ENCODE data around the gene INPP5A. TPM values are rescaled to one million over a fixed set of nuclear protein-coding genes. Genes with fewer than 3 reads are reported as not detected.
"Not testable (repeated sequence)": the region's sequence is repeated elsewhere in the genome, so short reads cannot be mapped to it uniquely, and the experiment has no call there.

The INPP5A gene
- total and polyA plus RNA-seq, 4 donors, result 37.7 to 112 (median 54.9) TPM

GRCh38 chr10:132669208-132669861 lies 131.7 kb downstream of the INPP5A start:
- Histone ChIP-seq H3K4me1 (ENCODE audit: control insufficient read depth in 1 of 2, insufficient read depth in 2 of 2, low read length in 2 of 2) (no peaks in the 10 kb centered on the region), H3K27ac (ENCODE audit: low read depth in 1 of 2, low read length in 2 of 2) (no peak overlapping the region), H3K4me3 (ENCODE audit: low read length in 2 of 2) (no peak overlapping the region), H3K9me3 (ENCODE audit: control insufficient read depth, low read length) (no peaks in the 10 kb centered on the region), H3K27me3 (ENCODE audit: control insufficient read depth in 1 of 2, insufficient read depth in 2 of 2, low read length in 1 of 2) (no peaks in the 10 kb centered on the region), H3K36me3 (ENCODE audit: control insufficient read depth in 1 of 2, insufficient read depth in 2 of 2, low read length in 1 of 2) (no peaks in the 10 kb centered on the region)
- intact Hi-C loops (cut with DNase I), result no loop called here
- 90 to 92% methylated on average over 23 of the region's 23 CpGs for WGBS, 2 donors
- ATAC-seq (ENCODE audit: low FRiP score) (no peak), DNase-seq (peak in 1 of 2 donors; percentile 72)

- 90 to 91% methylated on average over 12 of the region's 12 CpGs for WGBS, 2 donors
- intact Hi-C loops (cut with DNase I), result no loop called here
- Histone ChIP-seq H3K4me1 (ENCODE audit: control insufficient read depth in 1 of 2, insufficient read depth in 2 of 2, low read length in 2 of 2) (no peaks in the 10 kb centered on the region), H3K9me3 (ENCODE audit: control insufficient read depth, low read length) (no peaks in the 10 kb centered on the region), H3K36me3 (ENCODE audit: control insufficient read depth in 1 of 2, insufficient read depth in 2 of 2, low read length in 1 of 2) (no peaks in the 10 kb centered on the region), H3K27ac (ENCODE audit: low read depth in 1 of 2, low read length in 2 of 2) (no peak overlapping the region), H3K27me3 (ENCODE audit: control insufficient read depth in 1 of 2, insufficient read depth in 2 of 2, low read length in 1 of 2) (no peaks in the 10 kb centered on the region), H3K4me3 (ENCODE audit: low read length in 2 of 2) (no peak overlapping the region)
- DNase-seq (peak in 1 of 2 donors; percentile 40), ATAC-seq (ENCODE audit: low FRiP score) (no peak)
Measured at GRCh38 chr10:132670546-132671227, 133.1 kb downstream of the INPP5A start.

DNA sequence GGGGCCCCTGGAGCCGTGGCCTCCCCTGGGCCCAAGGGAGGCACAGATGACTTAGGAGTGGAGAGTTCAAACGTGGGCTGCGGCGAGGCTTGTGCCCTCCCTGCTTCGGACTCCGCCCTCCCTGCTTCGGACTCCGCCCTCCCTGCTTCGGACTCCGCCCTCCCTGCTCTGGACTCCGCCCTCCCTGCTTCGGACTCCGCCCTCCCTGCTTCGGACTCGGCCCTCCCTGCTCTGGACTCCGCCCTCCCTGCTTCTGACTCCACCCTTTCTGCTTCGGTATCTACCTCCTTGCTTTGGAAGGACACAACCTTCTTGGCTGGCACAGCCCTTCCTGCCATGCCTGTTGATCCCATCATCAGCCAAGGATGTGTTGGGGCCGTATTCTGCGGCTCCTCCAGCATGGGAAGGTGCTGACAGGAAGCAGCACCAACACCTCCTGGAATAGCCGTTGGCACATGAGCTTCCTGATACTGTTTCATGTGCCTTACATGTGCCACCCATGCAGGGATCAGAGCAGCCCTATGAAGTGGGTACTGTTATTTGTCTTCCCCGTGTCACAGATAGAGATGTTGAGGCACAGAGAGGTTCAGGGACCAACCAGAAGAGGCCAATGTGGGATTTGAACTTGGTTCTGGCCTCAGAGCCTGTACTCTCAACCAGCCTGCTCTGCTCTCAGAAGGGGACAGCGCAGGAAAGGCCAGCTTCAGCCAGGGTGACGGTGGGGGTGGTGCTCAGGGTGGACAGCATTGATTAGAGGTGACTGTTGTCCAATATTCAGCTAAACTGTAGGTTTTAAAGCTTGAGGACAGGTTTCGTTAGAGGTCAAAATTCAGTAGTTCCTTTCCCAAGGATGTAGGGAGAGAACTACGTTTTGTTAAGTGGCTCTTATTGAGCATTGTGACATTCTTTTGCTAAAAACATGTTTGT lies 133.9 kb downstream of the INPP5A start:
- Histone ChIP-seq H3K4me3 (ENCODE audit: low read length in 2 of 2) (no peak overlapping the region), H3K27me3 (ENCODE audit: control insufficient read depth in 1 of 2, insufficient read depth in 2 of 2, low read length in 1 of 2) (no peaks in the 10 kb centered on the region), H3K27ac (ENCODE audit: low read depth in 1 of 2, low read length in 2 of 2) (no peak overlapping the region), H3K36me3 (ENCODE audit: control insufficient read depth in 1 of 2, insufficient read depth in 2 of 2, low read length in 1 of 2) (no peaks in the 10 kb centered on the region), H3K9me3 (ENCODE audit: control insufficient read depth, low read length) (no peaks in the 10 kb centered on the region), H3K4me1 (ENCODE audit: control insufficient read depth in 1 of 2, insufficient read depth in 2 of 2, low read length in 2 of 2) (no peaks in the 10 kb centered on the region)
- intact Hi-C loops (cut with DNase I), result no loop called here
- ATAC-seq (ENCODE audit: low FRiP score) (no peak), DNase-seq (peak in 1 of 2 donors; percentile 69)
- WGBS, 2 donors, result 92 to 96% methylated on average over 21 to 25 of the region's 25 CpGs

GRCh38 chr10:132673746-132674145 lies 136.2 kb downstream of the INPP5A start:
- H3K4me3 ChIP-seq (ENCODE audit: low read length in 2 of 2); H3K4me1 ChIP-seq (ENCODE audit: control insufficient read depth in 1 of 2, insufficient read depth in 2 of 2, low read length in 2 of 2); intact Hi-C loops (cut with DNase I); ATAC-seq (ENCODE audit: low FRiP score); H3K27ac ChIP-seq (ENCODE audit: low read depth in 1 of 2, low read length in 2 of 2); H3K27me3 ChIP-seq (ENCODE audit: control insufficient read depth in 1 of 2, insufficient read depth in 2 of 2, low read length in 1 of 2); H3K9me3 ChIP-seq (ENCODE audit: control insufficient read depth, low read length); H3K36me3 ChIP-seq (ENCODE audit: control insufficient read depth in 1 of 2, insufficient read depth in 2 of 2, low read length in 1 of 2): not testable (repeated sequence)
- DNase-seq, result peak in 1 of 2 donors; percentile 24
- 98% methylated on average over 4 of the region's 4 CpGs for WGBS, 2 donors

DNA sequence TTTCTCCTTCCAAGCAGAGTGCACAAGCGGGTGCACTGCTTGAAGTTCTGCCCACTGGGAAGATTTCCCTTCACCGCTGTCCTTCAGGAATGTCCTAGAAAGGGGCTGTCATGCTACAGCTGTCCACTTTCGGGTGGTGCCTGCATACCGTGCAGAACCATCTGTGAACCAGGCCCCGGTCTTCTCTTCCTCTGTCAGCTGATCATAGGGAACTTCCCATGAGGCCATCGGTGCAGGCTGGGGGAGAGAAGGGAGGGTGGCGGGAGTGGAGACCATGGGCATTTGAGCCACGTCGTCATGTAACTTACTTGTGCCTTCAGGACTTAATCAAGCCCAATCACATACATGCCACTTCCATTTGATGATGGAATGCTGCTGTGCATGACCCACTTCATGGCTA lies 136.7 kb downstream of the INPP5A start:
- no peaks in the 10 kb centered on the region for H3K4me1 ChIP-seq (ENCODE audit: control insufficient read depth in 1 of 2, insufficient read depth in 2 of 2, low read length in 2 of 2)
- no peaks in the 10 kb centered on the region for H3K9me3 ChIP-seq (ENCODE audit: control insufficient read depth, low read length)
- WGBS, 2 donors, result 92 to 95% methylated on average over 9 of the region's 9 CpGs
- peak; percentile 25 to 52 for DNase-seq
- ATAC-seq (ENCODE audit: low FRiP score), result no peak
- no peak overlapping the region for H3K27ac ChIP-seq (ENCODE audit: low read depth in 1 of 2, low read length in 2 of 2)
- no peaks in the 10 kb centered on the region for H3K27me3 ChIP-seq (ENCODE audit: control insufficient read depth in 1 of 2, insufficient read depth in 2 of 2, low read length in 1 of 2)
- intact Hi-C loops (cut with DNase I), result no loop called here
- no peak overlapping the region for H3K4me3 ChIP-seq (ENCODE audit: low read length in 2 of 2)
- no peaks in the 10 kb centered on the region for H3K36me3 ChIP-seq (ENCODE audit: control insufficient read depth in 1 of 2, insufficient read depth in 2 of 2, low read length in 1 of 2)

DNA sequence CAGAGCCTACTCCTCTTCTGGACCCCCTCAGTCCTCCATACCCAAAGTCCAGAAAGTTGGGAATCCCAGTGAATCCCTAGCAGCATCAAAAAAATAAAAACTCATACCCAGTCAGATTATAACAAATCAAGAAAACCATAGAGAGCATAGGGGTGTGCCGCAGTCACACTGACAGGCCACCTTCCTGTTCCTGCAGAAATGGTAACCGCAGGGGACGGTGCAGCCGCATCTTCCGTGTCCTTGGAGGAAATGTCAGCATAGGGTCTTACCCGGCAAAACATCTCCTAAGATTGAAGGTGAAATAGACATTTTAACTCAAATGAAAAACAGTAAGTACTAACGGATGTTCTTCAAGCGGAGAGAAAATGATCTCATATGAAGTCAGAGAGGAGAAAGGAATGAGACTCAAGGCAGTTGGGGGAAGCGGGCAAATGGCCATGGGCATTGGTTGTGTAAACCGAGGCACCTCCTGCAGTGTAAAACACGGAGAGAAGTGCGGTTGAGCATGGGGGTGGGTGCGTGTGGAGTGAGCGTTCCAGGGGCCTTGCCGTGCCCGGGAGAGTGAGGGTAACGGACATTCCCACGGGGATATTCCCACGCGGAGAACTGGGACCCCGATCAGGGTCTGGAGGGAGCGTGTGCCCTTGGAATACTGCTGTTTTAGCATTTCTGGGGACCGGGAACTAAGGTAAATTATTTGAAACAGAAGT lies 137.6 kb downstream of the INPP5A start:
- Histone ChIP-seq H3K27me3 (ENCODE audit: control insufficient read depth in 1 of 2, insufficient read depth in 2 of 2, low read length in 1 of 2) (no peaks in the 10 kb centered on the region), H3K36me3 (ENCODE audit: control insufficient read depth in 1 of 2, insufficient read depth in 2 of 2, low read length in 1 of 2) (no peaks in the 10 kb centered on the region), H3K4me3 (ENCODE audit: low read length in 2 of 2) (no peak overlapping the region), H3K4me1 (ENCODE audit: control insufficient read depth in 1 of 2, insufficient read depth in 2 of 2, low read length in 2 of 2) (no peaks in the 10 kb centered on the region), H3K27ac (ENCODE audit: low read depth in 1 of 2, low read length in 2 of 2) (no peak overlapping the region), H3K9me3 (ENCODE audit: control insufficient read depth, low read length) (no peaks in the 10 kb centered on the region)
- WGBS, 2 donors, result 88 to 91% methylated on average over 23 of the region's 23 CpGs
- ATAC-seq (ENCODE audit: low FRiP score), result no peak
- DNase-seq, result peak in 1 of 2 donors; percentile 50
- intact Hi-C loops (cut with DNase I), result no loop called here

DNA sequence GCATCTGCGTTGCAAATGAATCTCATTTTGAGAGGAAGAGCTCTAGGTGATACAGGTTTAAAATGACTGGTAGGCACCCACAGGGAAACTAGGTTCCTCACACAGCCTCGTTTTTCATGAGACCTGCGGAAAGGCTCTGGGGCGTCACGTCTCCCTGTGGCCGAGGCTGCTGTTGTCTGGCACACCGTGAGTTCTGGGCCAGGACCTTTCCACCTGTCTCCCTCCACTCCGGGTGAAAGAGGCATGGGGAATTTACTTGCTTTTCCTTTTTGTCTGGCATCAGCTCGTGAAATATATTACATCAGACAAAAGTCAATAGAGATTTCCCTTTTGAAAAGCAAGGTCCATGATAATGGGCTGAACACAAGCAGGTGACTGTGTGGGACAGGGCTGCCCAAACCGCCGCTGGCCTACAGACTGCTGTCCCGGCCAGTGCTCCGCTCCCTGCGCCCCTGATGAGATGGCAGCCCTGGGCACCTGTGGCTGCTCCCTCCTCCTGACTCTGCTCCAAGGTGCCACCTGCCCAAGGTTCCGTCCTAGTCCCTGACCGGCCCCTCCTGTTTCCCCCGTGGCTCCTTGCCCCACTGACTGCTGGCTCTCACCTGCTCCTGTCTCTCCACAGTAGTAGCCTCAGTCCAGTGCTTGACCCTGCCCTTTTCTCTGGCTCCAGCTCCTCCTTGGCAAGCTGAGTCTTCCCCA lies 138.8 kb downstream of the INPP5A start:
- no peak for ATAC-seq (ENCODE audit: low FRiP score)
- Histone ChIP-seq H3K36me3 (ENCODE audit: control insufficient read depth in 1 of 2, insufficient read depth in 2 of 2, low read length in 1 of 2) (no peaks in the 10 kb centered on the region), H3K4me1 (ENCODE audit: control insufficient read depth in 1 of 2, insufficient read depth in 2 of 2, low read length in 2 of 2) (no peaks in the 10 kb centered on the region), H3K27ac (ENCODE audit: low read depth in 1 of 2, low read length in 2 of 2) (no peak overlapping the region), H3K9me3 (ENCODE audit: control insufficient read depth, low read length) (no peaks in the 10 kb centered on the region), H3K27me3 (ENCODE audit: control insufficient read depth in 1 of 2, insufficient read depth in 2 of 2, low read length in 1 of 2) (no peaks in the 10 kb centered on the region), H3K4me3 (ENCODE audit: low read length in 2 of 2) (no peak overlapping the region)
- intact Hi-C loops (cut with DNase I), result no loop called here
- DNase-seq, result peak; percentile 35
- 89 to 90% methylated on average over 17 of the region's 17 CpGs for WGBS, 2 donors

- Histone ChIP-seq H3K4me1 (ENCODE audit: control insufficient read depth in 1 of 2, insufficient read depth in 2 of 2, low read length in 2 of 2) (no peaks in the 10 kb centered on the region), H3K9me3 (ENCODE audit: control insufficient read depth, low read length) (no peaks in the 10 kb centered on the region), H3K27me3 (ENCODE audit: control insufficient read depth in 1 of 2, insufficient read depth in 2 of 2, low read length in 1 of 2) (no peaks in the 10 kb centered on the region), H3K4me3 (ENCODE audit: low read length in 2 of 2) (no peak overlapping the region), H3K36me3 (ENCODE audit: control insufficient read depth in 1 of 2, insufficient read depth in 2 of 2, low read length in 1 of 2) (no peaks in the 10 kb centered on the region), H3K27ac (ENCODE audit: low read depth in 1 of 2, low read length in 2 of 2) (no peak overlapping the region)
- WGBS, 2 donors, result 85 to 89% methylated on average over 4 of the region's 4 CpGs
- no peak for ATAC-seq (ENCODE audit: low FRiP score)
- intact Hi-C loops (cut with DNase I), result no loop called here
- peak; percentile 12 to 44 for DNase-seq
Measured at GRCh38 chr10:132677096-132677472, 139.5 kb downstream of the INPP5A start.

Data from aorta (tissue), 5 donors.